K562 (cell line): ENCODE measurements around the gene CFAP298.

Source experiments
- CHD2 ChIP-seq: IDR thresholded peaks from 2 replicates; pipeline ENCODE4 v1.6.1; 2011; ENCODE audit warnings: low read depth, low read length
- CREB1 ChIP-seq, 2 experiments: sonication (generic) in 1 of 2; formaldehyde crosslinking in 1 of 2; IDR thresholded peaks; 2 replicates each; pipeline versions ENCODE4 v1.6.1 to v1.8.0; 2012 to 2022; ENCODE audit warnings: inconsistent platforms in 1 of 2, mild to moderate bottlenecking in 1 of 2, missing genetic modification reagents in 1 of 2, moderate library complexity in 1 of 2
- EZH2 ChIP-seq: IDR thresholded peaks from 2 replicates; pipeline ENCODE4 v1.6.1; 2012; ENCODE audit warnings: low read depth, mild to moderate bottlenecking, inconsistent platforms, low read length, borderline replicate concordance
- HEY1 ChIP-seq: fragments of 250-450 bp; sonication (Bioruptor Pico); IDR thresholded peaks from 2 replicates; pipeline ENCODE4 v1.5.0; 2020; ENCODE audit warnings: mild to moderate bottlenecking, moderate library complexity, borderline replicate concordance
- L3MBTL2 ChIP-seq: fragments of 450-650 bp; IDR thresholded peaks from 2 replicates; pipeline ENCODE4 v1.6.1; 2016; ENCODE audit warnings: mild to moderate bottlenecking, moderate library complexity
- MTA2 ChIP-seq: fragments of 450-650 bp; IDR thresholded peaks from 2 replicates; pipeline ENCODE4 v1.6.1; 2016; ENCODE audit warnings: low read depth
- PCBP1 ChIP-seq: fragments of 200-400 bp; formaldehyde crosslinking; IDR thresholded peaks from 2 replicates; pipeline ENCODE4 v1.6.1; 2018; ENCODE audit warnings: mild to moderate bottlenecking, low read depth, low read length; ENCODE audit not compliant: poor library complexity, severe bottlenecking
- POLR2A ChIP-seq: fragments of 450-650 bp; conservative IDR thresholded peaks from 2 replicates; pipeline ENCODE4 v1.6.1; 2016
- RAD21 ChIP-seq, 2 experiments: fragments of 250-450 bp in 1 of 2; fragments of 450-650 bp in 1 of 2; sonication (Bioruptor Pico) in 1 of 2; formaldehyde crosslinking in 1 of 2; IDR thresholded peaks in 1 of 2; conservative IDR thresholded peaks in 1 of 2; 2 replicates each; pipeline versions ENCODE4 v1.4.0 to v1.8.0; 2020 to 2022; ENCODE audit warnings: mild to moderate bottlenecking in 2 of 2, moderate library complexity in 1 of 2
- SMARCC2 ChIP-seq: fragments of 450-650 bp; IDR thresholded peaks from 2 replicates; pipeline ENCODE4 v1.6.1; 2017; ENCODE audit warnings: antibody characterized with exemption, moderate library complexity, mild to moderate bottlenecking, low read depth
- ZEB2 ChIP-seq: fragments of 450-650 bp; IDR thresholded peaks from 2 replicates; pipeline ENCODE4 v1.6.1; 2016
- TF ChIP-seq, protein P1 (sequence below), 3 experiments: IDR thresholded peaks in 2 of 3; conservative IDR thresholded peaks in 1 of 3; 2 replicates each; pipeline ENCODE4 v1.5.1; 2011 to 2012; ENCODE audit warnings: low read length in 3 of 3, mild to moderate bottlenecking in 3 of 3, control low read depth in 2 of 3, improper control_type of control experiment in 1 of 3, inconsistent platforms in 1 of 3, low read depth in 1 of 3, mixed read lengths in 1 of 3, moderate library complexity in 1 of 3; ENCODE audit not compliant: insufficient read depth in 2 of 3

DNA sequence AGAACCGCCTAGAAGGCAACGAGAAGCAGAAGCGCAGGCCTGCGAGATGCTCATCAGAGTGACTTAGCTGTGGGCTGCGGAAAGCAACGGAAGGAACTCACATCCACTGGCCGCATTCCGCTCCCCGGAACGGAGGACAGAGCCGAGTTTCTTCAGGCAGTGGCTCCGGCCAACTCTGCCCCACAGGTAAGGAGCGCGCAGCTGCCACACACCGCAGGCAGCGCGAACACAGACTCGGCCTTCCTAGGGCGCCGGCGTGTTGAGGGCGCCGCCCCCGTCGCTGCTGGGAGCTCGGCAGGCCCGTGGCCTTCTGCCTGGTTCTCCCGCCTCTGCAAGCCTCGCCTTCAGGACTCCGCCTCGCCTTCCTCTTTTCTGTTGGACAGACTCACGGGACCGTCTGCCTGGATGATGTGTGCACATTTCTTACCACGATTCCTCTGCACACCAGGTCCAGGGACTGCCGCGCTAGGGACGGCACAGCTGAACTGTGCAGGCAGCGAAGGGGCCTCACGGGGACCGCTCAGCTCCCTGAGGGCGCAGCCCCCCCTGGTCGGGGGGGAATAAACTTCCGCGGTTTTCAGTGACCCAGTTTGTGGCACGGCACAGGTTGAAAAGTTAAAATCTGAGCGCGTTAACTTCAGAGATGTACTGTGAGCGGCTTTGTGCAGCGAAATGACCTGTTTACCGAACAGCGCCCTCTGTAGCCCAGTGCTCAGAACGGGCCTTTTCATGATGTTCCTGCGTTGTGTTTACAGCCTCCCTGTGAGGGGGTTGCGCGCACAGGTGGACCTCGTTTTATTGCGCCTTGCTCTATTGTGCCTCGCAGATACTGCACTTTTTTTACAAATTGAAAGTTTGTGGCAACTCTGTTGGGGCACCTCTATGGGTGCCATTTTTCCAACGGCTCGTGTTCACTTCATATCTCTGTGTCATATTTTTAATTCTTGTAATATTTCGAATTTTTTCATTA lies 42.6 kb downstream of the CFAP298 start:
- TF ChIP-seq EZH2: no peak
- no peak for TF ChIP-seq CHD2
- peak; percentile 92 for TF ChIP-seq L3MBTL2
- TF ChIP-seq, protein P1, sequence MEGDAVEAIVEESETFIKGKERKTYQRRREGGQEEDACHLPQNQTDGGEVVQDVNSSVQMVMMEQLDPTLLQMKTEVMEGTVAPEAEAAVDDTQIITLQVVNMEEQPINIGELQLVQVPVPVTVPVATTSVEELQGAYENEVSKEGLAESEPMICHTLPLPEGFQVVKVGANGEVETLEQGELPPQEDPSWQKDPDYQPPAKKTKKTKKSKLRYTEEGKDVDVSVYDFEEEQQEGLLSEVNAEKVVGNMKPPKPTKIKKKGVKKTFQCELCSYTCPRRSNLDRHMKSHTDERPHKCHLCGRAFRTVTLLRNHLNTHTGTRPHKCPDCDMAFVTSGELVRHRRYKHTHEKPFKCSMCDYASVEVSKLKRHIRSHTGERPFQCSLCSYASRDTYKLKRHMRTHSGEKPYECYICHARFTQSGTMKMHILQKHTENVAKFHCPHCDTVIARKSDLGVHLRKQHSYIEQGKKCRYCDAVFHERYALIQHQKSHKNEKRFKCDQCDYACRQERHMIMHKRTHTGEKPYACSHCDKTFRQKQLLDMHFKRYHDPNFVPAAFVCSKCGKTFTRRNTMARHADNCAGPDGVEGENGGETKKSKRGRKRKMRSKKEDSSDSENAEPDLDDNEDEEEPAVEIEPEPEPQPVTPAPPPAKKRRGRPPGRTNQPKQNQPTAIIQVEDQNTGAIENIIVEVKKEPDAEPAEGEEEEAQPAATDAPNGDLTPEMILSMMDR (IDR thresholded peaks at IDR 0.05 in 2 of 3, conservative IDR thresholded peaks at IDR 0.05 in 1 of 3; ENCODE audit: insufficient read depth in 2 of 3, low read depth in 1 of 3, low read length in 3 of 3): peak; percentile 89 to 98 (median 90)
- 0 out of 2 replicates have a peak, but pooled peaks have one; percentile 70 for TF ChIP-seq SMARCC2
- TF ChIP-seq ZEB2: 0 out of 2 replicates have a peak, but pooled peaks have one; percentile 34
- peak; percentile 37 to 75 for TF ChIP-seq RAD21 (CRISPR knock-in tag; conservative IDR thresholded peaks at IDR 0.05 in 1 of 2, IDR thresholded peaks at IDR 0.05 in 1 of 2)
- no peak for TF ChIP-seq MTA2
- no peak for TF ChIP-seq POLR2A
- no peak for TF ChIP-seq HEY1 (CRISPR knock-in tag)
- no peak for TF ChIP-seq PCBP1
- TF ChIP-seq CREB1 (IDR thresholded peaks at IDR 0.05): no peak
- TF ChIP-seq CREB1 (CRISPR knock-in tag; IDR thresholded peaks at IDR 0.05): 0 out of 2 replicates have a peak, but pooled peaks have one; percentile 19
